Head of caudate nucleus (tissue), 42 donors: Measurements from ENCODE around the gene STYXL2.

Experiments used
- DNase-seq, 42 donors: peaks; one replicate each; pipeline versions ENCODE4 v3.0.0 to v3.0.0-alpha.2; 2020 to 2021; ENCODE audit warnings: mixed read lengths in 7 of 42
- intact Hi-C: fragments of 100-400 bp; cut with DNase I; formaldehyde crosslinking; loops from one replicate; pipeline ENCODE4 v1.15.0; 2022

STYXL2 gene

GRCh38 chr1:167076136-167076710 lies 17.7 kb upstream of the STYXL2 start:
- intact Hi-C loops, result no loop called here
- DNase-seq, result no peak

DNA sequence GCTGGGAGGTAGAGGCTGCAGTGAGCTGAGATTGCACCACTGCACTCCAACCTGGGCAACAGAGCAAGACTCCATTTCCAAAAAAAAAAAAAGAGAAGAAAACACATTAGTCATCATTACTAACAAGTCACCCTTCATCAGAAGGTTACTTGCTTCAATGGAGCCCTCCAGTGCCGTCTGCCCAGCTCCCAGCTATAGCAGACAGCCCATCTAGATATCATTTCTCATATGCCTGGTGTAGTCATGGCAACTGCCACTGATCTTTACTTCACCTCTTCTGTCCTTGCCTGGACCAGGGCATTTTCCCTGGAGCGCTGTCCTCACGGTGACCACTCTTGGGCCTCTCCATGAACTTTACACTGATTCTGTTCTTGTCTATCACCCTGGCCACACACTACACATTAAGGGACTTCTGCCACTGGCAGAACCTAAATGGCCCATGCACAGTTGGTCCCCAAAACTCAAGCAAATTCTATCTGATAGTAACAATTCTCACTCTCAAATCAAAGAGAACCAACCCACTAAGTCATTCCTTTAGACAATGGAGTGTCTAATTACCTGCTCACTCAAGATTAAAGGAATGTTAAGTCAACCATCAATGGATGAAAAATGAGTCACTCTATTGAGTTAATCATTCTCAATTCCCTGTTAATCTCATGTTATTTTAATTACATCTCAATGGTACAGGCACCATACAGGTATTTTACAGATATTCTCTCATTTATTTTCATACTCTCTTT lies 16.6 kb upstream of the STYXL2 start:
- no peak for DNase-seq
- intact Hi-C loops, result no loop called here

- intact Hi-C loops, result no loop called here
- DNase-seq, result no peak
Measured at GRCh38 chr1:167077868-167078210, 16.0 kb upstream of the STYXL2 start.

DNA sequence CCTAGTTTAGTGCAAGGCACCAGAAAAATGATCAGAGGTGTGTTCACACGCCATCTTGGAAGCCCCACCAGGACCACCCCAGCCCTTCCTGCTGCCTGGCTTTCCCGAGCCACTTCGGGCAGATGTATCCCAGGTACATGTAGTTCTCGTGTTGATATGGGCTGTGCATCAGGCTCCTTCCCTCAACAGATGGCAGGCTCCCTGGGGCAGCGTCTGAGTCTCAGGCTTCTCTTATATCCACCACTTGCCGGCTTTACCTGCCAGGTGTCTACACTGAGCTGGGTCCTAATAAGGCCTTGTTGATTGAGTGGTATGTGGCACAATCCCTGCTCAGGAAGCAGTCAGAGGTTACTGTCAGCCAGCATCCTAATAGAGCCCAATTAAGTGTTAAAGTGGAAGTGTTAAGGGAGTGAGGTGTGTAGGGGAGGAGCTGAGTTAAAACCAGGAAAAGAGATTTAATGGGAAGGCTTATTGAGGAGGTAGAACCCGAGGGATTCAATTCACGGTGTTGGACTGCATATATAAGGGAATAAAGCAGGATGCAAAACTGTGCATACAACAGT lies 12.2 kb upstream of the STYXL2 start:
- no peak for DNase-seq
- intact Hi-C loops, result no loop called here

GRCh38 chr1:167082511-167083027 lies 11.3 kb upstream of the STYXL2 start:
- intact Hi-C loops, result no loop called here
- no peak for DNase-seq

- DNase-seq, result no peak
- intact Hi-C loops, result no loop called here
Measured at GRCh38 chr1:167083066-167083665, 10.7 kb upstream of the STYXL2 start.

DNA sequence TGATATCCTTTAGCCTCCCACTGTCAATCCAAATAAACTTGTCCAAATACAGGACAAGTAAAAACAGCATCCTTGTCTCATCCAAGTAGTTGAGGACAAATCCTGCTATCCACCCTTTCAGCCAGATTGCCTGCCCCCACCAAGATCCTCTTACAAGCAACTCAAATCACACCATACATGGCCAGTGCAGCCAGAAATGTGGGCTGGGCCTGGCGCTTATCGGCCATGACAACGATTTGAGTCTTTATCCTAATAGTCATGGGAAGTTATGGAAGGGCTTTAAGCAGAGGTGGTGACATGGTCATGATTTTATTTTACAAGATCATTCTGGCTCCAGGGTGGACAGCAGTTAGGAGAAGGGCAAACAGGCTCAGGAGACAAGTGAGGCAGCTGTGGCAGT lies 10.0 kb upstream of the STYXL2 start:
- no peak for DNase-seq
- intact Hi-C loops, result no loop called here

DNA sequence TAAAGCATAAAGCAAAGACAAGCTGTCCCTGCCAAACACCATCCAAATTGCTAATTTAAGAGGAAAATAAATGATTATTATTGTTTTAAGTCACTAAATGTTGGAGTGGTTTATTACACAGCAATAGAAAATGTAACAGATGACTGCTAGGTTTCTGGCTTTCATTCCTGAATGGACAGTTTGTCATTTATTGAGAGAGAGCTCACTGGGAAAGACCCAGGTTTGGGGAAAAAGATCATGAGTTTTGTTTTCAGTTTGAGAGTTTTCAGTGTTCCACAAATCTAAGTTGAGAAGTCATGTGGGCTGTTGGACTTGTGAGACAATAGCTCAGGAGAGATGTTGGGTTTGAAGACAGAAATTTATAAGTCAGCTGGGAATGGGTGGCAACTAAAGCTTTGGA lies 9.1 kb upstream of the STYXL2 start:
- no peak for DNase-seq
- intact Hi-C loops, result no loop called here

DNA sequence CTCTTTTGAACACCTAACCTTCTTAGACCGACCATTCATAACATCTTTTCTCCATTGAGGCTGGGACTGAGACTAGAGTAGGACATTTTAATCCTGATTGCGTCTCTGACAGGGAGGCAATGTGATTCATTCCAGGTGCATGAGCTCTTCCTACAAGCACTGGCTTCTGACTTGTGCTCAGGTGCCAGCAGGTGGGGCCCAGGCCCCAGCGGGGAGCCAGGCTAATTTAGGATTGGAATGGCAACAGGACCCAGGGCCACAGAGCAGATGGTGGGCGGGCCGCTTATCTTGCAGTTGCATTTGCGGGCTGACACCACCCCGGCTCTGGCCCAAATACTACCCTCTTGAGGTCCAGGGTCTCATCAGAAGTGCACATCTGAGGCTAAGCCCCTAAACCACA lies 7.8 kb upstream of the STYXL2 start:
- DNase-seq, result no peak
- intact Hi-C loops, result no loop called here

- intact Hi-C loops, result no loop called here
- no peak for DNase-seq
Measured at GRCh38 chr1:167086768-167087167, 7.1 kb upstream of the STYXL2 start.

DNA sequence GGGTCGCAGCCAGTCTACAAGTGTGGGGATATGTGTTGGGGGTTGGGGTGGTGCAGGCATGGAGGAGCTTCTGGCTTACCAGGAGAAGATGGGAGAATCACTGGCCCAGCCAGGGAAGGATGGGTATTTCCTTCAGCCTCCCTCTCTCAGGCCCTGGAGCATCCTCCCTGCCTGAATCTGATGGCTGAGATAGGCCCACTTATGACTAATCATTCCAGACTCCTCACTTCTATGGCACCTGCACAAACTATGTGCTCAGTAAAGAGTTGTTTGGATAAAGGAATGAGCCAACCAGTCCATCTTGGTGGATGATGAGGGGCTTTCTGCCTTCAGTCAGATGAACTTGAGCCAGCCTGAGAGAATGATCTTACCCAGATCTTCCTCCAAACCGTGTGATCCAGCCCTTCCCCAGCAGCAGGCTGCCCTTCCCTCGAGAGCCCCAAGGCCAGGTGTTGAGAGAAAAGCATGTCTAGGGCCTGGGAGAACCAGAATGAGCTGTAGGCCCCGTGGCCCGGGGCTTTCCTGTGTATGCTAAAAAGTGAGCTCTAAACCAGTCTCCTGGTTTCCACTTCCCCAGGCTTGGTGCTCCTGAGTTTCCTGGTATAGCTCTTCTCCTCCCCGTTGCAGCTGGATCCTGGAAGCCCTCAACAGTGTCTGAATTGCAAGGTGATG lies 5.0 kb upstream of the STYXL2 start:
- no peak for DNase-seq
- intact Hi-C loops, result no loop called here

- intact Hi-C loops, result no loop called here
Measured at GRCh38 chr1:167089939-167090313, 3.9 kb upstream of the STYXL2 start.

DNA sequence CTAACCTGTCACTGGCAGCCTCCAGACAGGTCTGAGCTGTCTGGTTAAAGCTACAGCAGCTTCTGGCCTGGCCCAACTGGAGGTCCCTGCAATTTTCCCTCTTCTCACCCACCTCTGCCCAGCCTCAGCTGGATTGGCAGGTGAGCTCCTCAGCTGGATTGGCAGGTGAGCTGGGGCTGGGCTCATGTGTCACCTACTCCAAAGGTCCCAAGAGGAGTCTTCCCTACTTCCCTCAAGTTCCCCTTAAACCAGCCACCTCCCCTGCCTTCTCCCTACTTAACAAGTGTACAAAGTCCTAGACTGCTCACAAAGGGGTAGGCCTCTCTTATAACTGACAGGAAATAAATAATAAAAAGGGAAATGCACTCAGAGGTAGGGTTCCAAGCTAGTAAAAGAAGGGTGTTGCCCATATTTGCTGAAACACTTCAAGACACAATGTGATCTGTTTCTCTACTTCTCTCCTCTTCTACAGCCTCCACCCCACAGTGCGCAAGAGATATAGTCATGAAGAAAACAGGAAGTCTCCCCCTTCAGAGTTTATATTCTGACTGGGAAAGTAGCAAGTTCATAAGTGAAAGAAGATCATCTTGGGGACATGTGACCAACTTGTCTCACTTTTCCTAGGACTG lies 3.4 kb upstream of the STYXL2 start, which contains the start of gene GPA33:
TSS of gene GPA33 (minus strand) at position 64 of the 629 bp plus-strand sequence. CDS start 90 bp downstream, outside the sequence.
- no peak for DNase-seq
- intact Hi-C loops, result no loop called here

More at GRCh38 chr1:167089939-167090313, 3.9 kb upstream of the STYXL2 start:
- DNase-seq, result no peak

- intact Hi-C loops, result no loop called here
Measured at GRCh38 chr1:167092653-167093052, 1.2 kb upstream of the STYXL2 start.

GRCh38 chr1:167094690-167095089 lies 815 bp downstream of the STYXL2 start:
- intact Hi-C loops, result no loop called here
- DNase-seq, result no peak

More at GRCh38 chr1:167092653-167093052, 1.2 kb upstream of the STYXL2 start:
- no peak for DNase-seq

DNA sequence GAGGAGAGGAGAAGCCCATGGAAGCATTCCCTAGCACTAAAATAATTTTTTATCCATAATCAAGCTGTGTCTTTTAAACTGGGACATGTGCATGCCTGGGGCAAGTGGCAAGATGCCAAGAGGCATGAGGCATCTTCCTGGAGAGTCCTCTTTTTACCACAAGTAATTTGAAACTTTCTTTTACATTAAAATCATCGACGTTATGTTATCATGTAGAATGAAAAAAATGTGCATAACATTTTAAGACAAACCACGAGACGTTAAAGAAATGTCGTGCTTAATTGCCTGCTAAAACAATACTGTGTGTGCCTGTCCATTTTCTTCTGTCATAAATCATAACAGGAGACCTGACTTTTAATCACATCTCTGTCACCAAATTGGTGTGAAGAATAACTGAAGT lies 1.5 kb downstream of the STYXL2 start:
- intact Hi-C loops, result no loop called here
- DNase-seq, result no peak

GRCh38 chr1:167099851-167100250 lies 6.0 kb downstream of the STYXL2 start:
- intact Hi-C loops, result no loop called here
- no peak for DNase-seq

- DNase-seq, result no peak
- intact Hi-C loops, result no loop called here
Measured at GRCh38 chr1:167100730-167101129, 6.9 kb downstream of the STYXL2 start.

DNA sequence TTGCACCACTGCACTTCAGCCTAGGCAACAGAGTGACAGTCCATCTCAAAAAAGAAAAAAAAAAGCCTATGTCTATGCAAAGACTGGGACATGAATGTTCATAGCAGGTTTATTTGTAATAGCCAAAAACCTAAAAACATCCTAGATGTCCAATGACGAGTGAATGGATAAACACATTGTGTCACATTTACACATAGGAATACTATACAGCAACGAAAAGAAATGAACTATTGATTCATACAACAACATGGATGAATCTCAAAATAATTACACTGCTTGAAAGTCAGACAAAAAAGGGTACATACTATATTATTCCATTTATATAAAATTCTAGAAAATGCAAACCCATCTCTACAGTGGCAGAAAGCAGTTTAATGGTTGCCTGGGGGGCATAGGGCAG lies 7.9 kb downstream of the STYXL2 start:
- intact Hi-C loops, result no loop called here
- DNase-seq, result no peak
